Spleen (tissue), 7 donors: ENCODE measurements around the gene HAUS1.
A peak's percentile ranks its signal among the peaks of the same experiment; 100 is the strongest.

Experiments used
- CTCF ChIP-seq, 11 experiments: fragments of 200-600 bp in 7 of 11; fragments of 450-650 bp in 4 of 11; sonication (generic) in 4 of 11; IDR thresholded peaks in 8 of 11; conservative IDR thresholded peaks in 3 of 11; 1 replicate in 7 of 11; 2 replicates in 4 of 11; pipeline versions ENCODE4 v1.4.0 to v1.8.0; 2016 to 2021; ENCODE audit warnings: antibody characterized with exemption in 11 of 11, inconsistent platforms in 4 of 11, mild to moderate bottlenecking in 1 of 11
- POLR2A ChIP-seq, 3 donors: fragments of 450-650 bp; IDR thresholded peaks; one replicate each; pipeline ENCODE4 v1.5.1; 2017; ENCODE audit warnings: antibody characterized with exemption in 3 of 3, mild to moderate bottlenecking in 1 of 3
- POLR2AphosphoS5 ChIP-seq, 3 donors: sonication (generic); formaldehyde crosslinking; IDR thresholded peaks; one replicate each; pipeline ENCODE4 v1.5.1; 2017; ENCODE audit warnings: antibody characterized with exemption in 3 of 3
- donor health status: DM: no; HTN: no; CAD: no; lungs with moderate emphysema.
- donor health status: DM: no; HTN: no; CAD: no.
- donor health status: DM: no; HTN: no; CAD: no.

GRCh38 chr18:46148810-46149209, 44.6 kb downstream of the HAUS1 start:
- peak; percentile 43 to 80 (median 70) for TF ChIP-seq CTCF (IDR thresholded peaks at IDR 0.05 in 8 of 11, conservative IDR thresholded peaks at IDR 0.05 in 3 of 11)
- no peak for TF ChIP-seq POLR2A (IDR thresholded peaks at IDR 0.05)
- no peak for TF ChIP-seq POLR2AphosphoS5 (IDR thresholded peaks at IDR 0.05)
